Fibroblast of villous mesenchyme (primary cell): ENCODE measurements around the gene P4HA2. TPM values are rescaled to one million over a fixed set of nuclear protein-coding genes. Genes with fewer than 3 reads are reported as not detected.

ENCODE experiments used
- DNase-seq: peaks from one replicate; pipeline ENCODE4 v3.0.0-alpha.2; 2010; ENCODE audit warnings: low read depth
- H3K4me3 ChIP-seq: 2 replicates; pipeline ENCODE4 v1.5.1; 2011; ENCODE audit warnings: low read depth, mild to moderate bottlenecking, low read length
- CTCF ChIP-seq: IDR thresholded peaks from 2 replicates; pipeline ENCODE4 v1.5.1; 2012; ENCODE audit warnings: low read depth, mild to moderate bottlenecking, low read length; ENCODE audit not compliant: insufficient read depth
- total RNA-seq: library from RNA; depleted of rRNA; stranded (reverse); fragments of >200 nt; gene quantifications from 2 replicates; pipeline ENCODE4 v1.2.3, GENCODE V29; 2012

P4HA2 gene
- total RNA-seq, 1 donor, result 191 TPM

GRCh38 chr5:132207778-132208177, 19.9 kb downstream of the P4HA2 start:
- no peak for TF ChIP-seq CTCF
- no peak for DNase-seq
- no peak overlapping the region for H3K4me3 ChIP-seq

DNA sequence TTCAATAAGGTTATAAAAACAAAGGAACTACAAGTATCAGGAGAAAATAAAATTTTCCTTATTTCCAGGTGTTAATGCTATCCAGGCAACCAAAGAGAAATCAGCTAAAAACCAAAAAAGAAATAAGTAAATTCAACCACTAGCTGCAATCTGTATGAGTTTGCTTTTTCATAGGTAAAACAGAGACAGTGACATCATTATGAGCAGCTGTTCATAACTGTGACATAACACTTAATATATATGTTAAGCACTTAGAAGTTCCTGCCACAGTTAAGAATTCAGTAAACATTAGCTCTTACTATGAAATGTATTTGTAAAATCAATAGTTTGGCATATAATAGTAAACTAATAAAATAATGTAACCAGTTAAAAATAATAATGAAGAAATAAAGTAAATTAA, 20.9 kb downstream of the P4HA2 start:
- TF ChIP-seq CTCF, result no peak
- DNase-seq, result no peak
- H3K4me3 ChIP-seq, result no peak overlapping the region

GRCh38 chr5:132205385-132206125, 22.1 kb downstream of the P4HA2 start:
- no peak for TF ChIP-seq CTCF
- no peak overlapping the region for H3K4me3 ChIP-seq
- DNase-seq, result no peak

- DNase-seq, result no peak
- H3K4me3 ChIP-seq, result no peak overlapping the region
- no peak for TF ChIP-seq CTCF
Observed at GRCh38 chr5:132204371-132205135, 23.1 kb downstream of the P4HA2 start.

DNA sequence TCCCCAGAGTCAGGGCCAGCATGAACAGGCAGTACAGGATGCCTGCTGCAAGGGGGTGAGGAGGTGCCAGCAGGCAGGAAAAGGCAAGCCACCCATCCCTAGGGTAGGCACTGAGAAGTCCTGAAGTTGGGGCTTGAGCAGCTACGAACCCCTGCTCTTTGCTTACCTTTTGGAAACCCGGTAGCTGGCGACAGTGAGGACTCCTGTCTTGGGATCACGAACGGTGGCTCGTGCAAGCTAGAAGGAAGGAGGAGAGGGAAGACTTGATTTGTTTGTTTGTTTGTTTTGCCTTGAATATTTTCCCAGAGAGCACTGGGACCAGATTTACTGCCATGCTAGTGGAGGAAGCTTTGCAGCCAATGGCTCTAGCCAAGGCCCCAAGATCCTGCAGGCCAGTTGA, 23.7 kb downstream of the P4HA2 start:
- TF ChIP-seq CTCF, result no peak
- no peak for DNase-seq
- no peak overlapping the region for H3K4me3 ChIP-seq

DNA sequence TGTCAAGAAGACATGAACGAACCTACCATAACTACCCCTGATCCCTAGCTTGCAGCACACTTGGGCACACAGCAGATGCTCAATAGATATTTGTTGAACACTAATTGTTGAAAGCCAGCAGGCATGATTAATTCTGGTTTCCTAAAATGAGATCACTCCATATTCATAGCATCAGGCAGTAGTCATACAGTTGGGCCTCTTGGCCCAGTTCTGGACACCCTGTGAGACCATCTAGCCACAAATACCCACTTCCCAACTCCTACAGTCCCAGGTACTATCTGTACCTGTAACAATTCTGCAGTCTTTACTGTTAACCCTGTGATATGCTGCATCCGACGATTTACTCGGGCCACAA, 24.2 kb downstream of the P4HA2 start:
- DNase-seq, result no peak
- no peak for TF ChIP-seq CTCF
- no peak overlapping the region for H3K4me3 ChIP-seq
